Stimulated activated CD4-positive, alpha-beta T cell treated with anti-CD3 and anti-CD28 coated beads, TNF-alpha, amount 100 ng/mL, for 48 hours (primary cell): ENCODE results near the gene SAP30L.

Experiments
- DNase-seq, 3 donors: peaks; one replicate each; pipeline ENCODE4 v3.0.0-alpha.2; 2020; ENCODE audit warnings: low read depth in 3 of 3

The SAP30L gene, protein sequence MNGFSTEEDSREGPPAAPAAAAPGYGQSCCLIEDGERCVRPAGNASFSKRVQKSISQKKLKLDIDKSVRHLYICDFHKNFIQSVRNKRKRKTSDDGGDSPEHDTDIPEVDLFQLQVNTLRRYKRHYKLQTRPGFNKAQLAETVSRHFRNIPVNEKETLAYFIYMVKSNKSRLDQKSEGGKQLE

DNA sequence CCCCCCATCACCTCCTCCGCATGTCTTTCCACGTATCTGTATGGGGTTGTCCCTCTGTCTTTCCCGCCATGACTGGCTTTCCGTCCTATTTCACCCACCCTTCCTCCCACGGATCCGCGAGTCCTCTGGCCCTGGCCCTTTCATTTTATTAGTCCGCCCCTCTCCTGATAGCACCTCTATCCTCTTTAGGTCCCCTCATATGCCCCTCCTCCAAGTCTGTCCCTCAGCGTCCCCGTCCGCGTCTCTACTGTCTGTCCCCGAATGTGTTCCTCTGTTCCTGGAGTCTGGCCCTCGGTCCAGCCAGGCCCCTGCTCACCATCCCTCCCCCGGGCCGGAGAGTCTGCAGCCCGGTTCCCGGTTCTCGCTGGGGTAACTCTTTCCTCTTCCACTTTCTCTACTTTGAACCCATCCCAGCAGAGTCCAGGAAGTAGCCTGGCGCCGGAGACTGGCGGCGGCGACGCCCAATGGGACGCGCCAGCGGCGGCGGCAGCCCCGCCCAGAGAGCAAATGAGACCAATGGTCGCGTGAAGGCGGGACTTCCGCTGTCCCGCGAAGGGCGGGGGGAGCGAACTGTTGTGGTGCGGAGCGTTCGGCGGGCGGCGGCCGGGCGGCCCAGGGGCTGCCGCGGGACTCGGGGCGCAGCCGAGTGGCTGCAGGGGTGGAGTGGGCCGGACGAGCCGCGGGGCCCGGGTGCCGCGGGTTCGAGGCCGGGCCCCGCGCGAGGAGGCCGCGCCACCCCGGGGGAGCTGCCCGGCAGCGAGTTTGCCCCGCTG, at the start of gene SAP30L:
SAP30L (plus strand) TSS at position 576 of the 773 bp plus-strand sequence. CDS start 608 bp downstream, outside the sequence.
- peak; percentile 85 to 90 (median 88) for DNase-seq

DNA sequence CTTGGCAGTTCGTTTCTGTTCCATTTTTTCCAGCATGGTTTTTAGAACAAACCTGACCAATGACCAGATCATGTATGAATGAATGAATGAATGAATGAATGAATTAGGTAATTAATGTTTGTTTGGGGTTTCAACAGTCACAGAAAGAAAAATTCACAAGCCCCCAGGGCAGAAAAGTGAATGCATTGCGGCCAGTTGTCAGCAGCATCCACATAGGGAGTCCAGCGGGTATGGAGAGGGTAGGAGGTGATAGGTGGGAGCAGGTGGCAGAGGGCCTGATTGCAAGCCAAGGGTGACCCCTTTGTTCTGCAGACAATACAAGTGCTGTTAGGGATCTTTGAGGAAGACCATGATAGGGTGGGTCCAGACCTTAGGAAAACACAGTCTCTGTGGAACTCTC, 49.7 kb upstream of the SAP30L start:
- DNase-seq, result no peak

DNA sequence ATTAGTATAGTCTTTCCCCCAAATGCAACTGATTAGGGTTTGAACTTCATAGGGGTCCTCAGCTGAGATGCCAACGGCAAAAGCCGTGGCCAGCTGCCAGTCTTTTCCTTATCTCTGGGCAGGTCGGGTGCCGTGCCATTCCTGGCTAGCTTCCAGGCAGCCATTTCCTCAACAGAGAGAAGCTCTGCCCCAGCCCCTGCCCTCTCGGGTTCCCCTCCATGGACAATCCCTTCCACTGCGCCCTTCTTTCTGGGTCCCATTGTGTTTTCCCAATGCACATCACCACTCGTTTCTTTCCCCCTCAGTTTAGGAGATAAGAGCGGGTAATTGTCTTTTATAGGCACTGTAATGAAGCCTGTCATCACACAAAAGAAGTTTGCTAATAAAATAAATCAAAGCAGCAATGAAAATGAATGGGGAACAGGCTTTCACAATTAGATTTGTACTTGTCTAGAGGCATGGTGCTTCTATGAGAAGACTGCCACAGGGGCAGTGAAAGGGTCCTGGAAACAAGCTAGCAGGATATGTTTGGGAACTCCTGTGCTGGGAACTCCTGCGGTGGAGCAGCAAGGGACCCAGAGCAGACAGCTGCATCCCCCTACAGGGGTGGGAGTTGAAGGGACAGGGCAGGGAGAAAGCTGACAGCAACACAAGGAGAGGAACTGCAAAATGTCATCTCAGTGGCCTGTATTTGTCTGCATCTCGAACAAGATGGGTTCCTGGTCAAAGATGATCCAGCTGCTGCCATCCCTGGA, 48.0 kb upstream of the SAP30L start:
- no peak for DNase-seq

DNA sequence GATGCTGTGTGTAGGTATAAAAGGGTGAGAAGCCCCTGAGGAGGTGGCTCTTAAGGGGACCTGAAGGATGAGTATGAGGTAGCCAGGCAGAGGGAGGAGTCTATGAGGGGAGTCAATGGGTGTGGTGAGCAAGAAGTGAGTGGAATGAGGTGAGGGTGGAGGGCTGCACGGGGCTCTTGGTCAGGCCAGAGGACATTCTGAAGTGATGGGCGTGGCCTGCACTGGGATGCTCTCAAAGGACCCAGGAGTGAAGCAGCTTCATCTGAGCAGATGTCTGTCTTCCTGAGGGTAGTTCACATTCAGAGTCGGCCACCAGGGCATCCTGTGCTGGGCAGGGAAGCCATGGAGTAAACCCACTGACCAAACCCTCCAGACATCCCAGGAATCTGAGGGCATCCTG, 45.1 kb upstream of the SAP30L start:
- no peak for DNase-seq

DNA sequence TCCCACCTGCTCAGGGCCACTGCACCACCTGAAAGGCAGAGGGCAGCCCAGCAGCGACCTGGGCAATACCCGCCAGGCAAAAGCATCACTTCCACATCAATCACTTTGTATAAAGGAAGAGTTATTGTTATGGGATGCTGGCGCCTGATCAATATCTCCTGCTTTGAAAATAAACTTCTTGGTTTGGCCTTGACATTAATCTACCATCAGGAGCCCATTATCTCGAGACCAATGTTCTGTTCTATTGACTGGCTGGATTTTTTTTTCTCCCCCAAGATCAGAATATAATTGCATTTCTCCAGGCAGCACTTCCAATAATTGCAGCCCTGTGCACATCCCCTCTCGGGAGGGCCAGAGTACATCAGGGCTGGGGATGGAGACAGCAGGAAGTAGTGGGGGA, 44.4 kb upstream of the SAP30L start:
- DNase-seq, result no peak

DNA sequence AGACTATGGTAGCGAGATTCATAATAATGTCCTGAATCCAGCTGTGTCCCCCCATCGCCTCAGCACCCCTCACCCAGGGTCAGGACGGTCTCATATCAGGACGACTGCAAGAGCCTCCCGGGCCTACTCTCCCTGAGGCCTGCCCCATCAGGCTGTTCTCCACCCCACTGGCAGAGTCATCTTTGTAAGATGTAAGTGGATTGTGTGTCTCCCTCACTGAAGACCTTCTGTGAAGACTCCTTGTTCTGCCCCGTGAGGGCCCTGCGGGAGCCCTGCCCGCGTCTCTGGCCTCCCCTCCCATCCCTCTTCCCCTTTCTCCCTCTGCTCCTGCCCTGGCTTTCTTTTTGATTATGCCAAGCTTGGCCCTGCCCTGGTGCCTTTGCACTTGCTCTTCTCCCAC, 43.9 kb upstream of the SAP30L start:
- DNase-seq, result no peak

DNA sequence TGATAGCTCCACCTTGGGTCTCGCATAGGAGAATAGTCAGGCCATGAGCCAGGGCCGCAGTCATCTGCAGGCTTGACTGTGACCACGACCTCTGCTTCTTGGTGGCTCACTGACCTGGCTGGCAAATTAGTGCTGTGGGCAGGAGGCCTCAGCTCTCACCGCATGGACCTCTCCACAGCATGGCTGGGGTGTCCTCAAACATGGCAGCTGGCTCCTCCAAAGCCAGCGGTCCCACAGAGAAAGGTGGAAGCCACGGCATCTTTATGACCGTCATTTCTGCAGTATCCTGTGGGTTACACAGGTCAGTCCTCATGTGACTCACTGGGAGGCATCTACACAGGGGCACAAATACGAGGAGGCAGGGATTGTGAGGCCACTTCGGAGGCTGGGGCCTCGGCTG, 43.2 kb upstream of the SAP30L start:
- no peak for DNase-seq

DNA sequence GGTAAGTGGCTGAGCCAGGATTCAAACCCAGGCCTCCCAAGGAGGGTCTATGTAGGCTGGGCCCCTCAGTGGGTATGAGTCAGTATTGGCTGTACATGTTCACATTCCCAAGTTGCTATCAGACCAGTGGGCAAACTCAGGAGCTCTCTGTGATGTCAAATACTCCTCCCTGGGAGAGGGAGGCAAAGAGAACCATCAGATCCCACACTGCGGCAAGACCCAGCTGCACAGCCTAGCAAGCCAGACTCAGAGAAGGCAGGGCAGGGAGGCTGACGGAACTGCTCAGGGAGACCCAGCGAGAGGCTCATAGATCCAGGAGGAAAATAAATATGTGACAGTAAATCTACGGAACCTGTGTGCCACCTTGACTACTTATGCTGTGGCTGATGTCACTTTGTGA, 42.6 kb upstream of the SAP30L start:
- no peak for DNase-seq

DNA sequence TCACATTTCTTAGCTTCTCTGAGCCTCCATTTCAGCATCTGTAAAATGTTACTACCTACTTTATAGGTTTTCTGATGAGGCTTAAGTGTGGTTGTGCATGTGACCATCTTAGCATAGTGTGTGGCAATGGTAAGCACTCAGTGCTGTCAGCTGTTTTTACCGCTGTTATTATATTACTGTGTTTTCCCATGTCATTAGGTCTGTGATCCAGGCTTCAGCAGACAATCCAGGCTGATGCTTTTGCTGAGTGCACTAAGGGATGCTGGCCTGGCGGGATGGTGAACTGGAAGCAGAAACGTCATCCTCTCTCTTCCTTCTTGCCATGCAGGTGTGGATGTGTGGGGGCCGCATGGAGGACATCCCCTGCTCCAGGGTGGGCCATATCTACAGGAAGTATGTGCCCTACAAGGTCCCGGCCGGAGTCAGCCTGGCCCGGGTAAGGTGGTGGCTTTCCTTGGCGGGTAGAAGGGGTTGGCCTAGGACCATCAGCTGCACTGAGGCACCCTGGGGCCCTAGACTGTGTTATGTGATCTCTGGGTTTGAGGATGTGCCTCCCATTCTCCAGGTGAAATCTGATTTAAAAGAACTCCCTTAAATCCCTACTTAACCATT, 41.9 kb upstream of the SAP30L start:
- no peak for DNase-seq

DNA sequence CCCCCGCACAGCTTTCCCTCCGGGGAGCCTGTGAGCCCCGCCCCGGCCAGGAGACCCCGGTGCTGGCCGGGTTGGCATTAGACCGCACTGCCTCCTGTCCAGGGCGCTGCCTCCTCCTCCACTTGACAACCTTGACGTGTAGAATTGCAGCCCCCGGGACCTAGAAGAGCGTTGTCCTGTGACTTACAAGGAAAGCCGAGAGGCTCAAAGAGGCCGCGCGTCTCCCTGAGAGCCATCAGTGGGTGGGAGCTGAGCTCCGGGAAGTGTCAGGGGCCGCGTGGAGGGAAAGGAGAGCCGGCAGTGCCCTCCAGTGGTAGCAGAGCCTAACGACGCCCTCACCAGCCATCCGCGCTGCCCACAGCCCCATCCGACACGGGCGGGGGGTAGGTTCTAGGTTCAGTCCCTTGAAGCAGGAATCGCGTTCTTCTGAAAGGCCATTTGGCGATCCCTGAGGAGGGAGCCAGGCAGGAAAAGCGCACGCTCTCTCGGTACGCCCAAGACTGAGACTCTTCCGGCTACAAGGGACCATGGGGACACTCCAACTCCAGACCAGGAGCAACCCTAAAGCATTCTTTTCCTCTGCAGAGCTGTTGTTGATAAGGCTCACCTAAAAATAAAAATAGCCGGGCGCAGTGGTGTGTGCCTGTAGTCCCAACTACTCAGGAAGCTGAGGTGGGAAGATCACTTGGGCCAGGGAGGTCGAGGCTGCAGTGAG, 40.6 kb upstream of the SAP30L start:
- DNase-seq, result peak; percentile 54 to 71 (median 57)

DNA sequence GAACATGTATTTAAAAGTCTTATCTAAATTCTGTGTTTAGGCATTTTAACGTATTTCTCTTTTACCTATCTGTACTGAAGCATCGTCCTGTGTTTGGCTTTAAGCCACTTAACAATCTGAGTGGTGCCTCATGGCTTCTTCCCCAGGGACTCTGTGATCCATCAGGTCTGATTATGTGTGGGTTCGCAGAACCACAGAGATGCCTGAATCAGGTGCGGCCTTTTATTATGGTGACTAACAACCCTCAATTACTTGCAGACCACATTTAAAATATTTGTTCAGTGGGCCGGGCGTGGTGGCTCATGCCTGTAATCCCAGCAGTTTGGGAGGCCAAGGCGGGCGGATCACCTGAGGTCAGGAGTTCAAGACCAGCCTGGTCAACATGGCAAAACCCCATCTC, 39.6 kb upstream of the SAP30L start:
- DNase-seq, result no peak

DNA sequence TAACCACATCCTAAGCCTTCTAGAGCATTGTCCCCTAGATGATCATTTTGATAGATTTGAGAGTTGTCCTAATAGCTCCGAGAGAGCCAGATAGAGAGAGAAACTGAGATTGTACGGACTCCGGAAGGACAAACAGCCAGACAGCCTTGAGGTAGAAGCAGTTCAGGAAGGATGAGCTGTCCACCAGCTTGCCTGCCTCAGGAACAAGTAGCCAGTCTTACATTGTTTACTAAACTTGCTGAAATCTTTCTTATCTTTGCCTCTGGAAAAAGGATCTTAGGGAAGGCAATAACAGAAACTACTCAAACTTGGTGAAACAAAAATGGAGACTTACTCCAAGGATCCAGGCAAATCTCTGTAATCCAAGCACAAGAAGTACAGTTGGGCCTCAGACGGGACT, 39.0 kb upstream of the SAP30L start:
- DNase-seq, result no peak

DNA sequence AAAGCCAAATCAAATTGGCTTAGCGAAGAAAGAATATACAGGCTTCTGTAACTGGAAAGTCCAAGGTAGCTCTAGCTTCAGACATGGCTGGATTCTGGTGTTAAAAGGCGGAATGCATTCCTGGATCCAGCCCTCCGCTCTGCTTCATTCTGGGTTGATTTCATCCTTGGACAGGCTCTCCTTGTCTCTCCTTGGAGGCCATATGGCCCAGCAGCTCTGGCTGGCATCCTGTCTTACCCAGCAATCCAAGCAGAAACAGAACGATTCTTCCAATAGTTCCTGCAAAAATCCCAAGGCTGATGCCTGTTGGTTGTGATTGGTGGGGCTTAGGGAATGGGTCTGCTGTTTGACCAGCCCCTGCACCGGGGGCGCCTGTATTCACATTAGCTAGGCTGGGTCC, 37.0 kb upstream of the SAP30L start:
- no peak for DNase-seq

DNA sequence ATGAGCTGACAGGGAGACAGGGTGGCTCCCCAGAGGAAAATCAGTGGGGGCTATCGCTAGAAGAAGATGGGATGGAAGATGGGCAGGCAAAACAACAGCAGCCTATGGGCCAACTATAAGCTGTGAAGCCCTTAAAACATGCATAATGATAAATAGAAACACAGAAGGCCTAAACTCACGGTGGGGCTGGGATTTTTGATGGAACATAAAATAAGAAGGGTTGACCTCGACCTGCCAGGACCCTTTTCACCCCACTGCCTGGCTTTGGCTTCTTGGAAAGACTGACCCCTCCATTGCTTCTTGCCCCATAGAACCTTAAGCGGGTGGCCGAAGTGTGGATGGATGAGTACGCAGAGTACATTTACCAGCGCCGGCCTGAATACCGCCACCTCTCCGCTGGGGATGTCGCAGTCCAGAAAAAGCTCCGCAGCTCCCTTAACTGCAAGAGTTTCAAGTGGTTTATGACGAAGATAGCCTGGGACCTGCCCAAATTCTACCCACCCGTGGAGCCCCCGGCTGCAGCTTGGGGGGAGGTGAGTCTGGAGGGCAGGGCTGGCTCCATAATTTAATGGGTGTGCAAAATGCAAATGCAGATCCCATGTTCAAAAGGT, 36.5 kb upstream of the SAP30L start:
- no peak for DNase-seq

DNA sequence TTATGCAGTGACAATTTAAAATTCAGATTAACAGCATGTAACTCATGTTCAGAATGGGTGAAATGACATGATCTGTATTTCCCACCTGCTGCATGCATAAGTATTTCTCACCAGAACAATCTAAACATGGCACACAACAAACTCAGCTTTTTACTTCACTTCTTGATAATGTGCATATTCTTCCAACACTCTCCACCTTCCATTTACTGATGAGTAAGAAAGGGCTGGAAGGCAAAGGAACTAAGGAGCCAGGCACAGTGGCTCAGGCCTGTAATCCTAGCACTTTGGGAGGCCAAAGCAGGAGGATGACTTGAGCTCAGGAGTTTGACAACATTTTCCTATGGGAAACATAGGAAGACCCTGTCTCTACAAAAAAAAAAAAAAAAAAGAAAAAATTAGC, 35.8 kb upstream of the SAP30L start:
- no peak for DNase-seq

DNA sequence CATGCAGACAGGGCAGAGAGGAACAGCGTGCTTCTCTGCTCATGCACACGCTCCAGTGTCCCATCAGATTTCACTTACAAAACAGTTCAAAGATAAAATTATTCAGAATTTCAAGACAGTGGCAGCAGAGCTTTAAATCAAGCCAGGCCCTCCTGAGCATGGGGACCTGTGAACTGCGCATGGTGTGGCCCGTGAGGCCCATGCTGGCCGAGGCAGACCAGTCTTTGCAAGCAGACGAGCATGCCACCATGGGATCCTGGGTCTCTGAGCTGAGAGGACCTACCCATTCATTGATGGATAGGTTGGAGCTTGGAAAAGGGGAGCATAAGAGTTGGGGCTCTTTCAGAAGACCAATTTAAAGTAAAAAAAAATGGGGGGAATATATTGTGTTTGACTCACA, 35.0 kb upstream of the SAP30L start:
- DNase-seq, result no peak

DNA sequence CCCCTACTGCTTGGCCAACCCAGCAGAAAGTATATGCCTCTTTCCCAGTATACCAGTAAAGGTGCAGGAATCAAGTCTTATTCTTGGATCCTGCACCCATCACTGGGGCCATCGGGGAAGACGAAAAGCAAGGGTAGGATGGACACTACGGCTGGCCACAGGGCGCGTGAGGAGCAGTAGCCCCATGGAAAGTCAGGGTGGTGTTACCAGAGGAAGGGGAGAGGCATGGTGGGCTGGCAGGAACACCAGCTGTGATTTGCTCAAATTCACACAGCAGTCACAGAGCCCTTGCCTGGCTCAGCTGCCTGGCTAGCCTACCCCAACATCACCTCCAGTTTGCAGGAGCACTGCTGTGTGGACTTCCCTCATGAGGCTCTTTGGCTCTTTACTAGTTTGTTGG, 34.5 kb upstream of the SAP30L start:
- DNase-seq, result no peak

DNA sequence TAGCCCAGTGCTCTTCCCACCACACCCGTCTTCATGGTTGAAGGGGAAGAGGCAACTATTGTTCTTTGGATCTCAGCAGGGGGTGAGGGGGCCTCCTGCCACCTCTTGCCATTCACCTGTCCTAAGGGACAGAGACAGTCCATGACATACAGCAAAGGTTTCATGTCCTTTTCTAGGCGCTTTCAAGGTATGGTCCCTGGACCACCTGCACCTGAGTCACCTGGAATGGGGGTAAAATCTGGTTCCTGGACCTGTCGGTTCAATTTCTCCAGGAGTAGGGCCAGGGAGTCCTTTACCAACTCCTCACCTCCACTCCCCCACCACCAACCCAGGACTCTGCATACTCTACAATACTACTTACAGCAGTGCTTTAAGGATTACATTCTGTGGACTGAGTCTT, 33.5 kb upstream of the SAP30L start:
- no peak for DNase-seq

DNA sequence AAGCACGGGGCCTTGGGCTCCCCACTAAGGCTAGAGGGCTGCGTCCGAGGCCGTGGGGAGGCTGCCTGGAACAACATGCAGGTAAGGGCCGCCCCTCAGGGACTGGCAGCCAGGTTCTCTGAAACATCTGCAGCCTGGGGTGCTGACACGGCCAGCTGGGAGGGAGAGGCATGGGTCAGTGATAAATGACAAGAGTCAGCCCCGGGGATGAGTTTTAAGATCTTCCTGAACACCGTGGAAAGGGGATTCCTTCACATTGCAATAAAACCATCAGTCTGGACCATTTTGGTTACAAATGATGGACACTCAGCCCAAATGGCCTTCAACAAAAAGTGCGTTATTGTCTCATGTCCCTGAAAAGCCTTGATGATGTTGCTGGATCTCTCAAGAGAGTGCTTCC, 32.9 kb upstream of the SAP30L start:
- DNase-seq, result no peak

DNA sequence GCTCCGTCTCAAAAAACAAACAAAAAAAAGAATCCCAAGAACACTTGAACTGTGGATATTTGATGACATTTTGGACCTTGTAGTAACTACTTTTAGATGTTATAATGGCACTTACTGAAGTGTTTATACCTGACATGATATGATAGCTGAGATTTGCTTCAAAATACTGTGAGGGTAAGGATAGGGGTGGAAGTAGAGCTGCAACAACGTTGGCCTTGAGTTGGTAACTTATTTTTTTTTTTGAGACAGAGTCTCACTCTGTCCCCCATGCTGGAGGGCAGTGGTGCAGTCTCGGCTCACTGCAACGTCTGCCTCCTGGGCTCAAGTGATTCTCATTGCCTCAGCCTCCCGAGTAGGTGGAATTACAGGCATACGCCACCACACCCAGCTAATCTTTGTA, 30.7 kb upstream of the SAP30L start:
- DNase-seq, result no peak

DNA sequence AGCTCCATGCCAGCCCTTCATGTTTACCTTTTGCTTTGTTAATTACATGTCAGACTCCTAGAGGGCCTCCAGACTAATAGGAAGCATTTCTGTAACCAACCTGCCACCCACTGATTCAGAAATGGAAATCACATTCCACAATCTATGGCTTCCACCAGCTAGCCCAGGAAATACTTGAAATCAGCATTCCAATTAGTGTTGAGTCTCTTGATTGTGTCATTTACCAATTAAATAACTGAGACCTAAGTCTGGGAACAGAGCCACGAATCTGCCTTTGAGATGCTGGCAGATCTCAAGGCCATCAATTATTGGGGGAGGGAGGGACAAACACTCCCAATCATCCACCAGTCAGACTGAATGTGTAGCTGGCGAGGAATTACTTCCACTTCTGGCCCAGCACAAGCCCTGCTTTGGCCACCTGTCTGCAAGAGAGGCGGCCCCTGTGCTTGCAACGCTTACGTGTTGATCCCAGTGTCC, 27.4 kb upstream of the SAP30L start:
- no peak for DNase-seq
